Stimulated activated CD8-positive, alpha-beta memory T cell treated with anti-CD3 and anti-CD28 coated beads, Interleukin-15, amount 100 ng/mL, for 4 hours (primary cell): Measurements from ENCODE around the gene HIC1.
"Not testable (repeated sequence)": the region's sequence is repeated elsewhere in the genome, so short reads cannot be mapped to it uniquely, and the experiment has no call there.

Experiments used
- DNase-seq, 2 donors: peaks; one replicate each; pipeline ENCODE4 v3.0.0-alpha.2; 2020; ENCODE audit warnings: low read depth in 2 of 2

Gene HIC1, protein sequence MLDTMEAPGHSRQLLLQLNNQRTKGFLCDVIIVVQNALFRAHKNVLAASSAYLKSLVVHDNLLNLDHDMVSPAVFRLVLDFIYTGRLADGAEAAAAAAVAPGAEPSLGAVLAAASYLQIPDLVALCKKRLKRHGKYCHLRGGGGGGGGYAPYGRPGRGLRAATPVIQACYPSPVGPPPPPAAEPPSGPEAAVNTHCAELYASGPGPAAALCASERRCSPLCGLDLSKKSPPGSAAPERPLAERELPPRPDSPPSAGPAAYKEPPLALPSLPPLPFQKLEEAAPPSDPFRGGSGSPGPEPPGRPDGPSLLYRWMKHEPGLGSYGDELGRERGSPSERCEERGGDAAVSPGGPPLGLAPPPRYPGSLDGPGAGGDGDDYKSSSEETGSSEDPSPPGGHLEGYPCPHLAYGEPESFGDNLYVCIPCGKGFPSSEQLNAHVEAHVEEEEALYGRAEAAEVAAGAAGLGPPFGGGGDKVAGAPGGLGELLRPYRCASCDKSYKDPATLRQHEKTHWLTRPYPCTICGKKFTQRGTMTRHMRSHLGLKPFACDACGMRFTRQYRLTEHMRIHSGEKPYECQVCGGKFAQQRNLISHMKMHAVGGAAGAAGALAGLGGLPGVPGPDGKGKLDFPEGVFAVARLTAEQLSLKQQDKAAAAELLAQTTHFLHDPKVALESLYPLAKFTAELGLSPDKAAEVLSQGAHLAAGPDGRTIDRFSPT

DNA sequence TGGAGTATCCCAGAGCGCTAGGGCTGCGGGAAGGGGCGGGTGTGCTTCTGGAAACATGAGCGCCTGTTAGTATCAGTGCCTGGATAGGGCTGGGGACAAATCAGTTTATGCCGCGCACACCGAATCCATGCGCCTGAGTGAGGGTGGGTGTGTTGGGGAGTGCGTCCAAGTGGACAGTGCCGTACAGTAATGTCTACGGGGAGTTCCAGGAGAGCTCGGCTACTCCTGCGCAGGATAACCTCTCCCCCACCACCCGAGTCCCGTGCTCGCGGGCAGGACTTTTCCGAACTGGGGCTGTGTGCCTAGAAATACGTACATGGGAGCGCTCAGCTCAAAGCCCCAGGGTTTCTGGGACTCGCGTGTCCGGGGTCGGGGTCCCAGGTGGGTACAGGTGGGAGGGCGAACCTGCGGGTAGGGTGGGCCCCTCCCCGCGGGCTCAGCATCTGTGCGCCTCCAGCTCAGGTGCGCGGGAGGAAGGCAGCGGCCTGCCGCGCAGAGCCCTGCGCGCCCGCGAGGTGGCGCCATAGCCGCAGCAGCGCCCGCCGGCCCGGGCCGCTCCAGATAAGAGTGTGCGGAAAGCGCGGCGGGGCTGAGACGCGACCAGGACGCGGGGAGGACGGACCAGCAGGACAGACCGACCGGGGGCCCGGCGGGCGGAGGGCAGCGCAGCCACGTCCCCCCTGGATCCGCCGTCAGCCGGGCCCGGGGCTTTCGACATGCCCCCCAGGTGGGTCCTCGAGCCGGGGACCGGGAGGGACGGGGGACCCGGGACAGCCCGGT, at the start of gene HIC1:
Gene HIC1, plus strand, starts transcription at position 592 of the 780 bp plus-strand sequence. CDS start 1,588 bp downstream, outside the sequence.
- peak in 1 of 2 donors; percentile 73 for DNase-seq

DNA sequence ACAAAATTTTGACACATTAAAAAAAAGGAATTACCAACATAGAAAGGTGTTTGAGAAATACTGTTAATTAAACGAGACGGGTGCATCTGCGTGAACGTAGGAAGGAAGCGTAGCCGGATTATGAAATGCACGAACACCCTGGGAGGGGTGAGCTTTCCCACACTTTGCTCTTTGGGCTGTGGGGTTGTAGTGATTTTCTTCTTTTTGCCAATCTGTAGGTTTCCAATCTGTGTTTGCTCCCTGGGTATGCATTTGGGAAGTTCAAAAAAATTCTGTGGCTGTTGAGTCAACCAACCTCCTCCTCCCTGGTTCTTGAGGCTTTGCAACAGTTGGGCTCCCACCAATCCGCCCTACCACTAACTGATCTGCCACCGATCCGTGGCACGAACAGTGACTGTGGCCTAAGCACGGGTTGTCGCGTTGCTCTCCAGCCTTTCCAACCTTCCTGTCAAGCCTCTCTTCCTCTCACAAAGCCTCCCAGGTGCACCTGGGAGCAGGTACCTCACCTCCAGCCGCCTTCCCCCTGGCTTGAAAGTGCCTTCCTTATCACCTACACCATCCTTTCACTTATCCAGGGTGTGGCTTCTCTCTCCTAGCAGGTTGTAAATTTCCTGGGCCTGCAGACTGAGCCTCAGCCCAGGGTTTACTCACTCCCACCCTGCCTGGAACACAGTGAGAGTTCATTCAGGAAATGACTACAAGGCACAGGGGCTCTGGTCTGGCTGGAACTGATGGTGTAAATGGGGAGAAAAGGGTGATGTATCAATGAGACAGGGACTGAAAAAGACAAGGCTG, 46.4 kb upstream of the HIC1 start:
- DNase-seq = no peak

DNA sequence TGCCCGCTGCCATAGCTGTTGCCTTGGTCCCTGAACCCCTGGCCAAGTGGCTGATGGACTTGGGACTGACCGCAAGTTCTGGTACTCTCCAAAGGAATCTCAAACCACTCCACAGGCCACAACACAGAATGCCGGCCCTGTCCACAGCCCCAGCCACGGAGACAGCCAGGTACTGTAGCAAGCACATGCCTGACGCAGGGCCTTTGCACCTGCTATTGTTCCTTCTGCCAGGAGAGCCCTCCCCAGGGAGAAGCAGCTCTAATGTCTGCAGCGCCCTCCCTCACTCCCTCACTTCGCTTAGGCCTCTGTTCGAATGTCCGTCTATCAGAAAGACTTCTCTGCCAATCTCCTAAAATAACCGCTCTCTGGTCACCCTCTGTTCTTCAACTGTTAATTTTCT, 45.2 kb upstream of the HIC1 start:
- no peak for DNase-seq

DNA sequence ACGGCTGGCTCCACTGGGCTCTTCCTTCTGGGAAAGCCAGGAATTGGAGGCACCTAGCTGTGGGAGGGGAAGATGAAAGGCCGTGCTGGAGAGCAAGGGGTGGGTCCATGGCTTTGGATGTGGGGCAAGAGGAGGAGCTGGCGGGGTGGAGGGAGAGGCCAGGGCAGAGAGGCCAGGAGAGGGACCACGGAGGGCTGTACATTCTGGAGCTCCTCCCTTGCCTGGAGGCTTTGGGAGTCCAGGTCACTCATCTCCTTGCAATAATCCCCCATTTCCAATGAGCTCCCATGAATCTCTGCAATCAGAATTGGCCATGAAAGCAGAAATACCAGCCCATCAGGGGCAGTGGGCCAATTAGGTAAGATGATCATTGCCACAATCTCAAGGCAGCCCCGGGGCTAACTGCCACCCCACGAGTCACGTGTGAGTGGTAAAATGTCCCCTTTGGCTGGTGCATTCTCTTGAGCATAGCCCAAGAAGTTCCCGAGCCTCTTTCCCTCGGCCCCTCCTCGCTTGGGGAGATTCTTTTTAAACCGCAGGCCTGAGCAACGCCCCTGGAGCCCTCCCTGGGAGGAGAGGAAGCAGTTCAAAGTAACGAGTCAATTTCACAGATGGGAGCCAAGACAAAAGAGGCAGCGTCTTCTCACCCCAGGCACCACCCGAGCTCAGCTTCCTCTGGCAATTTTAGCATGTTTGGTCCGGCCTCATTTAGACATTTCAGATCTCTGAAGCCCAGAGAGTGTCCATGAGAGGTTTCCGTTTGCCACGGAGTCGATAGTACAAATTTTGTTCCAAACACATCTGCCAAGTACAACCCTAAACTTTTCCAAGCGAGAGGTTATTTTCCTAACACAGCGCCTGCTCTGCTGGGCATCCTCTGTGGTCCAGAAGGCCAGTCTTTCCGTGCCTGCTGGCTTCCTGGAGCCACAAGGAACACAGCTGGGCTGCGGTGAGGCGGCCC, 43.2 kb upstream of the HIC1 start:
- no peak for DNase-seq

DNA sequence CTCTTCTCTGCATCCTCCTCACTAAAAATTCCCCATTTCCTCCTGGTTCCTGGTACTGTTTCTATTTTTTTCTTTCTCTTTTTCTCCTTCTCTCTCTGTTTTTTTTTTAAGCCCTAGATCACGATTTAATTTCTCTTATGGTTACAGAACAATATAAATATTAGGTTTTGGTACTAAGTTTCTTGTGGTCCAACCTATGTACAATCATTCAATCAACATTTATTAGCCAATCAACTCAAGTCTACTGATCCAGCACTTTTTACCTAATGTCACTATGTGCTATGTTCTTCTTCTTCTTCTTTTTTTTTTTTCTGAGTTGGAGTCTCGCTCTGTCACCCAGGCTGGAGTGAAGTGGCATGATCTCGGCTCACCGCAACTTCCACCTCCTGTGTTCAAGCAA, 42.4 kb upstream of the HIC1 start:
- DNase-seq = no peak

DNA sequence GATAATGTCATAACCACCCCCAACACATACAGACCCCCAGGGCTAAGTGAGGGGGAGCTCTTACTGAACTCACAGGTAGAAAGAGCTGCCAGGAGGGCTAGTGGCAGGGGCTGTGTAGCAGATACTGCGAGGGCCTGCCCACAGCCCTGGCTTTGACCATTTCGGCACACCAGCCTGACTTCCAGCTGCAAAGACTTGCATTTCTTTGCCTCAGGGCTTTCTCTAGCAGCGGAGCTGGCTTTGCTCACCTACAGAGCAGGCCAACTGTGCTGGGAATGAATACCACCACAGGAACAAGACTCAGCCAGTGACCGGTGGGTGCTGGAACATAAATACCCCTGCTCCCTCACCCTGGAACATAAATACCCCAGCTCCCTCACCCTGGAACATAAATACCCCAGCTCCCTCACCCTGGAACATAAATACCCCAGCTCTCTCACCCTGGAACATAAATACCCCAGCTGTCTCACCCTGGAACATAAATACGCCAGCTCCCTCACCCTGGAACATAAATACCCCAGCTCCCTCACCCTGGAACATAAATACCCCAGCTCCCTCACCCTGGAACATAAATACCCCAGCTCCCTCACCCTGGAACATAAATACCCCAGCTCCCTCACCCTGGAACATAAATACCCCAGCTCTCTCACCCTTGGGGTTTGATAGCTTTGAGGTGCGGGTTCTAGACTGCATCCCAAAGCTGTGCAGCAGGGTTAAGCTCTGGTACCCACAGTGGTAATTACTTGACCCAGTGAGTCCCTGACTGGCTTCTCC, 41.5 kb upstream of the HIC1 start:
- DNase-seq = not testable (repeated sequence)

DNA sequence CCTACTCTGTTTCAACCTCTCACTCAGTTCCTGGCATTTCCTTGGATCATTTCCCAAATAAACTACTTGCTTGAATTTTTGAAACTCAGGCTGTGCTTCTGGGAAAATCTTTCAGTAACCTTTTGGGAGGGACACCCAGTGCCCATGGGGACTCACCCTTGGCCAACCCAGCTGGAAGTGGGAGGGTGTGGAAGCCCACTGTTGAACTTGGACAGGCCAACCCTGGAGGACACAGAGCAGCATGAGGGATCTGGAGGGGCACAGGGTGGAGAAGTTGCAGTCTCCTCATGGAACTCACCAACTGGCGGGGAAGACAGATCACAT, 40.9 kb upstream of the HIC1 start:
- DNase-seq = no peak

DNA sequence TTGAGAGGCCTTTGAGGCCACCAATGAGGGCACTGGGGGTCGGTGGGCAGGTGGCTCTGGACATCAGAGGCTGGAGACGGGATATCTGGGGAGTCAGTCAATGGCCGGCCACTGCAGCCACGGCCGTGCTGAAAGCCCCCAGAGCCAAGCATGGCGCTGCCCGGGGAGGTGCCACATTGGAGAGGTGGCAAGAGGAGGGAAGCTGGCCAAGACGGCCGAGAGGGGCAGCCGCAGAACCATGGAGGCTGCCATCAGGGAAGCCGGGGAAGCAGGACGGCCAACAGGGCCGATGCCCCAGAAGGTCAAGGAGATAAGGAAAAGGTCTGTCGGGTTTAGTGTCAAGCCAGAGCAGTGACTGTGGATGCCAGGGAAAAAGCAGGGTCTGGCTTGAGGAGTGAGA, 39.6 kb upstream of the HIC1 start:
- no peak for DNase-seq

DNA sequence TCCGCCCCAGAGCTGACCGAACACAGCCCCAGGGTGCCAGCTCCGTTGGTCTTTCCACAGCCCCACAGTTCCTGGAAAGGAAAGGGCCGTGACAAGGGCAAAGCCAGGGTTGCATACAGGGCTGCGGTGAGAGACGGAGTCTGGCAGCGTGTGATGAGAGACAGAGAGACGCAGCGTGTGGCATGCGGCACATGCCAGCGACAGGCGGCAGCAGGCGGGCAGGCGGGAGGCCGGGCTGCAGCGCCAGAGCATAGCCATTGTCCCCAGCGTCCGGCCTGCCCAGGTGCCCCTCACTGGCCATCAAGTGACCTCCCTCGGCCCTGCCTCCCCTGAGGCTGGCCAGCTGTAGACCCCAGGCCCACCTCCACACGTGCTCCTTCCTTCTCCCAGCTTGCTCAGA, 38.4 kb upstream of the HIC1 start:
- no peak for DNase-seq

DNA sequence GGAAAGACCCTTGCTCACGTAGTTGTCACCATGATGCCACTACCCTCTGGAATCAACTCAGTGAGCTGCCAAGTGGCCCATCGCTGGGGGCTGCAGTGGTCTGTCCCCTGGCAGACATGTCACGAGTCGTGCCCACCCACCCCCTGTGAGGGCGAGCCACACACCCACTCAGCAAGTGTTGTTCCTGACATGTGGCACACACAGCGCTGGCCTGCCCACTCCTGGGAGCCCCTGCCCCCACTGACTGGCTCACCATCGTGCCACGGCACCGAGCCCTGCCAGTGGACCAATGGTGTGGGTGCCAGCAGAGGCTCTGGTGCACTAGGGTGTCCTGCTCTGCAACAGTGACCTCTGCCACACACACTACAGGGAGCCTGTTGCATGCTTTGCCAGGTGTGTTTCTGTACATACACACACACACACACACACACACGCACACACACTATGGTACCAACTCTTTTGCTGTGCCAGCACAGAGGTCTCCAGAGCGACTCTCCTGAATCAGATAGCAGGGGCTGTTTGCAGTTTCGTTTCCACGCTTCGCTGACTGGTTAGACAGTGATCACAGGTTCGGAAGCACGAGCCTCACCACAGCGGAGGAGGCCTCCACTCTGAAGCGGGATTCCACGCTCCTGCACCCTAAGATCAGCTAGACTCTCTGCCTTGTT, 37.5 kb upstream of the HIC1 start:
- no peak for DNase-seq

DNA sequence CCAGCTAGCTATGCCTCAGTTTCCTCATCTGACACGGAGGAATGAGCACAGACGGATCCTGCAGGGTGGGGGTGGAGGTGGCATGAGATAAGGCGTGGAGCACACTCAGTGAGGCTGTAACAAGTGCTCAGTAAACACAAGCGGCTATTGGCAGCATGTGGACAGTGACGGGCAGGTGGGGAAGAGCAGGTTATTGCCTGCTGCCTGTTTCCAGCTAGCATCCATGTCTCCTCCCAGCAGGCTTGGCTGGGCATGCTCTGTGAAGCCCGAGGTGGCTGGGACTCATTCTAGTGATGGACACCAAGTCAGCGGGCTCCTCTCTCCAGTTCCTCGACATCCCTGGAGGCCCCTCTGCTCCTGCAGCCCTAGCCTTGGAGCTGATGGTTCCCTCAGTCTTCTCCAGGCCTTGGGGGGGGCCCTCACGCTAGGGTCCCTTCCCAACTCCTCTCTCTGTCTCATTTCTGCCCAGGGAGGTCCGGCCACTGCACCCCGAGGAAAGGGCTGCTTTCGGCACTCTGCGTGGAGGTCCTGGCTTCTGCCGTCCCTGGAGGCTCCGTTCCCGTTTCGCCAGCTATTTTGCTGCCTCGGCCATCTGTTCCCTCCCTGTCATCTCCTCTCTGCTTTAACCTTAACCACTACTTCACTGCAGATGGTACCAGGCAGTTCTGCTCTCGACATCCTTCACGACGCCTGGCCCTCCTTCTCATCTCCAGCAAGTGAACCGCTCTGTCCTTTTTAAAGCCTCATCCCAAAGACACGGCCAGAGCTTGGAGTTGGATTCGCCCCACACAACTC, 36.0 kb upstream of the HIC1 start:
- DNase-seq = no peak

DNA sequence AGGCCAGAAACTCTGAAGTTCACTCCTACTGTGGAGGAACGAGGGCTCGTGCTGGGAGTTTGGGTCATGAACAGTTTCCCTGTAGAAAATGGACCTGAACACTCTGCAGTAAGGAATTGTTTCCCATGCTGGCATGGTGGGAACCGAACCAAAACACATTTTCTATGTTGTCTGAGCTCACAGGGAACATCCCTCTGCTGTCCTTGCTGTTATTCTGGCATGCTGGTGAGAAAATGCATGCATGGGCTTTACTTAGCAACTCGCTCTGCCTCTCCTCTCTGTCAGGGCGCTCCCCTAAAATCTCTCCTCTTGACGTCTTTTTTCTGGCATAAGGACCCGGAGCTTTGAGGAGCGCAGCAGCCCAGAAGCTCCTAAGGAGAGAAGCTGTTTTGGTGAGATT, 35.2 kb upstream of the HIC1 start:
- no peak for DNase-seq

DNA sequence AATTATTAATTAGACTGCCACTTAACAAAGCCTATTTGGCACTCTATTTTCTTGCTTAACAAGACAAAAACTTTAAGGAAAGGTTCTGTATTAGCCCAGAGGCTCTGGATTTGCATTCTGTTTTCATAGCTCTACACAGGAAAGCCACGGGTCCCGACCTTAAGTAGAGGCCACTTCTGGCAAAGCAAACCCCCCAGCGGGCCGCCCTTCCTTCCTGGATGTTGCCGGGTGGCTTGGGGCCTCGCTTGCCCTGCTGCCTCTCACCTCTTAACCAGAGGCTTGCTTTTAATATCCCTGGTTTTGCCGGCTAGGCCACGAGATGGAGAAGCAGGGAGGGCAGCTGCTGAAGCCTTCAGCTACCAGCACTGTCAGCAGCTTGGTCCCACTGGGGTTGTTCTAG, 34.2 kb upstream of the HIC1 start:
- no peak for DNase-seq

DNA sequence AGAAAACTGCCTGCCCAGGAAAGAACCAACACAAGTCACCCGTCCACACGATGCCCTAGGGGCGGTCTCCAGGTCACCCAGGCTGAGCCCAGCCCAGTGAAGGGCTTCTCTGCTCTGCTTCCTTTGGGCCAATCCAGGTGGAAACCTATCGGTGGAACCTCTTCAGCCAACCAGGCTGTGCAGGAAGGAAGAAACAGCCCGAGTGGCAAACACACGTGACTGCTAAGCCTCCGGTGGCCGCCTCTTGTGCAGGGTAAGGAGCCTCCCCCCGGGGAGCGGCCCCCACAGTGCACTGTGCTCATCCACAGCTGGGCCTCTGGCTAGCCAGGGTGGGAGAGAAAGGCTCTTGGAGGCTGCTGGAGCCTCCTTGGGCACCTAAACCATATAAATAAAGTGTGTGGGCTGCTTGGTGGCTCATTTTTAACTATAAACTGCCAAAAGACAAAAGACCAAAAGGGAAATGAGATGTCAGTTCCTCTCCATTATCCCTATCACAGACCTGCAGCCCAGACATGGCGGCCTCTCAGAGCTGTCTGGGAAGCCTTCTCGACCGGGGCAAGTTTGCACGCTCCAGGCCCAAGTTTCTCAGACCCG, 32.2 kb upstream of the HIC1 start:
- DNase-seq = no peak

DNA sequence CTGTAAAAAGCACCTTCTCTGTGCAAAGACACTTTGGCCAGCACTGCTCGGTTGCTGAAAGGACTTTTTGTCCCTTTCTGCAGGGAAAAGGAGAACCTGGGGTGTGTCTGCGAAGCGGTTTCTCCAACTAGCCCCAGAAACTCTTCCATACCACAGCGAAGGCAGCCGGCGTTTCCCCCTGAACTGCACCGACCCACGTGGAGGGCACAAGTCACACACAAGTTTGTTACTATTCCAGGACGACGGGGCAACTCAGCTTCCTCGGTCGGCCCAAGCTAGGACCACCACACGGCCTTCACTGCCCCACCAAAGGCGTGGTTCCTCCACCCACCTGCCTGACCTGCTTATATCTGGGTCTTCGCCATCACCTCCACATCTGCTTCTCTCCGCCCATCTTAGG, 31.6 kb upstream of the HIC1 start:
- DNase-seq = no peak

DNA sequence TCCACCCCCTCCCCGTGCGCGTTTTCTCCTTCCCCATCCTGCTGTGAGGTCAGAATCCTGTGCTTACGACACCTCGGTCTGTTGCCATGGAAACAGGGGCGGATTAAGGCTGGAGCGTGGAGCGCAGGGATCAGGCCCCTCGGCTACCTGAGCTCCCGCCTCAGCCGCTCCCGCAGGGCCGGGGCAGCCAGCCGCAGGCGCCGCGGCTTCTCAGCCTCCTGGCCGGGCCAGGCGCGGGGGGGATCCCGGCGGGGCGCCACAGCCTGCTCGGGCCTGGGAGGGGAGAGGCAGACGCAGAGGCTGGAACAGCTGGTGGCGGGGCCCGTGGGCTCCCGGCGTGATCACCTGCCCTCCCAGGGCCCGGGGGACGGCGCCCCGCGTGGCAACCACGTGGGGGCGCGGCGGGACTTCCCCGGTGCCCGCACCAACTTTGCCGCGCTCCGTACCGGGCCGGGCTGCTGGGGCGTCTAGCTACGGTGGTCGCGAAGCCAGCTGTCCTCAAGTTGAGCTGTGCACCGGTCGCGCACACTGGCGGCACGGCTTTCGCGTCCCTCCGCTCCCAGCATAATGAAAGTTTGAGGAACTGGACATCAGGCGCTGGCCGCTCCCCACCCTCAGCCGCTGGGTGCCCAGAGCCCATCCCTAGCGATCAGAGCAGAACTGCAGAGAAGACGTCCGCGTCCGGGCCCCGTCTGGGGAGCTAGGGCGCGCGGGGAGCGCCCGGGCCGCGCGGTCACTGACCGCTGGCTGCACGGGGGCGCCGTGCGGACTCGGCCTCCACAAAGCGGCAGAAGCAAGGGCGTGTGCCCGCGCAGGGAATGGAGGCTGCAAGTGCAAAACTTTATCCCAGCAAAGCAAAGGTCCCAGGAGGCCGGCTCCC, 31.0 kb upstream of the HIC1 start:
- DNase-seq = no peak

DNA sequence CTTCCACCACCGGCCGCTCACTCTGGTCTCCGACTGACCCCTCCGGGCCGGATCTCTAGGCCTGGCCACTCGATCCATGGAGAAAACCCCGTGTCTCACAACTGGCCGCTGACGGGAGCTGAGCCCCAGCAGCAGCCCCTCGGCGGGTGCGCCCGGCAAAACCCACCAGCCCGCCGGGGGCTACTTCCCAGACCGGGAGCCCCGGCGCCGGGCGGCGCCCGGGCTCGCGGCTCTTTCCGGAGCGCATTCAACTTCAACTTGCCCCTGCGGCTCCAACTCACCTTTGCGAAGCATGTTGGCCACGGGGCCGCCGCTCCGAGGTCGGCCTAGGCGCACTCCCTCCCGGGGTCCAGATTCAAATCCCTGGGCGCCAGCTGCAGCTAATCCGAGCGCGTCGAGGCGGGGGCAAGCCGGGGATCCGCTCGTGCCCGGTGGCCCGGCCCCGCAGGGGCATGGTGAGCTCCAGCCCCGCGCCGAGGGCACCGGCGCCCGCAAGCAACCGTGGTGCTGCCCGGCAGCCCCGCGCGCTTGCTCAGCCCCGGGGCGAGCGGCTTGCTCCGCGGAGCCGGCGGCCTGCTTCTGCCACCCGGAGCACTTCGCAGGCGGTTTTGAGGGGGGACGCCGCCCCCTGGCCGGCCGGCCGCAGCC, 30.2 kb upstream of the HIC1 start:
- no peak for DNase-seq
